Measurements from ENCODE around the gene VIT.

GRCh38 chr2:36701391-36701795 lies 4.9 kb downstream of the VIT start:
- TF ChIP-seq CTCF (IDR thresholded peaks at IDR 0.05 in 8 of 11, conservative IDR thresholded peaks at IDR 0.05 in 3 of 11) (no peak), POLR2AphosphoS5 (IDR thresholded peaks at IDR 0.05) (no peak), POLR2A (IDR thresholded peaks at IDR 0.05) (no peak)

Measured in spleen (tissue), 7 donors.